PC-9 (cell line): ENCODE data around the gene SPATA12. TPM values are rescaled to one million over a fixed set of nuclear protein-coding genes. Genes with fewer than 3 reads are reported as not detected.

Experiments used
- Bru-seq: library from RNA; stranded (reverse); fragments of 400-500 nt; gene quantifications from one replicate; lab custom pipeline; 2021; lab: Mats Ljungman, UMichigan
- BruChase-seq, 2 experiments: library from RNA; stranded (reverse); fragments of 400-500 nt; gene quantifications; one replicate each; lab custom pipeline; 2021; lab: Mats Ljungman, UMichigan
- BruUV-seq: library from RNA; stranded (reverse); fragments of 400-500 nt; replicated peaks from 2 replicates; lab custom pipeline; 2021; lab: Mats Ljungman, UMichigan
- CTCF ChIA-PET: fragments of 300-600 bp; sonication (Branson Sonifier 250); formaldehyde crosslinking; loops from one replicate; lab custom pipeline; 2022; ENCODE audit warnings: antibody characterized with exemption; lab: Charles Lee
- POLR2A ChIA-PET: fragments of 300-600 bp; sonication (Branson Sonifier 250); formaldehyde crosslinking; loops from one replicate; lab custom pipeline; 2022; ENCODE audit warnings: antibody characterized with exemption; ENCODE audit not compliant: unreplicated experiment; lab: Charles Lee
- DNase-seq, 2 experiments: peaks; one replicate each; pipeline versions ENCODE4 v3.0.0 to v3.0.0-alpha.2; 2015 to 2022; ENCODE audit warnings: mixed read lengths in 1 of 2
- H2AFZ ChIP-seq: fragments of 200-600 bp; sonication (generic); 2 replicates; pipeline ENCODE4 v1.8.1; 2017; ENCODE audit warnings: antibody characterized with exemption
- H3F3A ChIP-seq: fragments of 200-600 bp; sonication (generic); 2 replicates; pipeline ENCODE4 v1.8.1; 2017; ENCODE audit warnings: antibody characterized with exemption, mild to moderate bottlenecking, low read depth; ENCODE audit not compliant: insufficient read depth
- H3K27ac ChIP-seq: fragments of 200-600 bp; sonication (generic); 2 replicates; pipeline ENCODE4 v1.6.1; 2016; ENCODE audit warnings: mixed run types
- H3K27me3 ChIP-seq: fragments of 200-600 bp; sonication (generic); 2 replicates; pipeline ENCODE4 v1.6.1; 2016; ENCODE audit warnings: low read depth, mixed run types; ENCODE audit not compliant: insufficient read depth
- H3K36me3 ChIP-seq: fragments of 200-600 bp; sonication (generic); 2 replicates; pipeline ENCODE4 v1.6.1; 2016; ENCODE audit warnings: low read depth, mixed run types
- H3K4me1 ChIP-seq: fragments of 200-600 bp; sonication (generic); replicated peaks from 2 replicates; pipeline ENCODE4 v1.6.1; 2016; ENCODE audit warnings: mixed run types; ENCODE audit not compliant: insufficient read depth
- H3K4me2 ChIP-seq: fragments of 200-600 bp; sonication (generic); 2 replicates; pipeline ENCODE4 v1.6.1; 2017; ENCODE audit warnings: mixed run types
- H3K4me3 ChIP-seq: fragments of 200-600 bp; sonication (generic); 2 replicates; pipeline ENCODE4 v1.6.1; 2016; ENCODE audit warnings: mixed run types
- H3K79me2 ChIP-seq: fragments of 200-600 bp; sonication (generic); 2 replicates; pipeline ENCODE4 v1.6.1; 2017; ENCODE audit warnings: low read depth, mixed run types
- H3K9me2 ChIP-seq: fragments of 200-600 bp; sonication (generic); 2 replicates; pipeline ENCODE4 v1.8.1; 2017; ENCODE audit warnings: mild to moderate bottlenecking; ENCODE audit not compliant: insufficient read depth
- H3K9me3 ChIP-seq: fragments of 200-600 bp; sonication (generic); 2 replicates; pipeline ENCODE4 v1.8.1; 2016; ENCODE audit warnings: low read depth; ENCODE audit not compliant: insufficient read depth
- H4K20me1 ChIP-seq: fragments of 200-600 bp; sonication (generic); 2 replicates; pipeline ENCODE4 v1.8.1; 2017; ENCODE audit not compliant: insufficient read depth
- CTCF ChIP-seq: fragments of 200-600 bp; sonication (generic); conservative IDR thresholded peaks from 2 replicates; pipeline ENCODE4 v1.6.1; 2017; ENCODE audit warnings: mixed run types, antibody characterized with exemption, mild to moderate bottlenecking, moderate library complexity
- EZH2 ChIP-seq: fragments of 200-600 bp; sonication (generic); IDR thresholded peaks from 2 replicates; pipeline ENCODE4 v1.8.0; 2017; ENCODE audit warnings: antibody characterized with exemption, low read depth
- intact Hi-C: fragments of 100-400 bp; cut with micrococcal nuclease; formaldehyde crosslinking; loops from one replicate; pipeline ENCODE4 v1.10.0; 2022; ENCODE audit not compliant: unreplicated experiment
- long read RNA-seq: library from polyadenylated mRNA; stranded (forward); transcript quantifications from one replicate; pipeline ENCODE4 v2.0.0, GENCODE V29; 2022
- total RNA-seq: library from RNA; stranded (reverse); gene quantifications from 2 replicates; pipeline ENCODE4 v1.2.3, GENCODE V29; 2021

SPATA12 gene, protein sequence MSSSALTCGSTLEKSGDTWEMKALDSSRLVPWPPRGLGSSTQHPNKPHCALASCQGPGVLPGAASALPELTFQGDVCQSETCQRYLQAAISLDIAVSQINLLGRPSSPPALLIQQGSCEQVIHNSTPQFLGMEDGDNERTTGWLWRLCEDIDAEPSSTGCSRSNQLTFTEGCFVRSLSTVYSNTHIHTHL
- total RNA-seq (0.43 and 0.57 TPM in 2 replicates), Bru-seq, nascent RNA (percentile 38 among the genes with signal in this experiment), BruChase-seq, experiment 1, labeled RNA remaining after a 2-hour chase (percentile 23 among the genes with signal in this experiment), BruChase-seq, experiment 2, labeled RNA remaining after a 6-hour chase (percentile 31 among the genes with signal in this experiment)
- long read RNA-seq, partial matches to known transcripts: 0 of 2 reads
- long read RNA-seq, other reads (novel, unspliced or antisense): 1 of 2 reads

GRCh38 chr3:57060089-57060821 lies at the start of gene SPATA12:
SPATA12 (plus strand) TSS chr3:57060664; CDS start chr3:57073695, 13,031 bp downstream.
- POLR2A ChIA-PET: interaction anchor here (0.6 to 0.7 kb wide), 7 partner anchors 8 to 1414 kb away, joined by 3 to 15 read pairs (median 5); no protein-coding TSS in a partner anchor
- peak within 1 kb of the TSS; percentile 66 for H3K4me2 ChIP-seq
- no peak for TF ChIP-seq EZH2
- no peak for TF ChIP-seq CTCF
- peak; percentile 94 to 97 for DNase-seq
- intact Hi-C loops: loop anchor here (1.0 to 2.0 kb wide), 3 partner anchors 18 to 53 kb away; no protein-coding TSS in a partner anchor
- CTCF ChIA-PET: interaction anchor here (0.6 to 1.1 kb wide), 2 partner anchors 22 to 39 kb away, joined by 3 to 8 read pairs; no protein-coding TSS in a partner anchor
- peak within 1 kb of the TSS; percentile 96 for H3K27ac ChIP-seq
- H2AFZ ChIP-seq: no peak within 1 kb of the TSS
- peaks cover 23% of the 10 kb centered on the region; the same call in 1 of the 2 replicates for H3F3A ChIP-seq
- H3K79me2 ChIP-seq: peaks cover 61% of the 10 kb centered on the region
- peaks cover 45% of the 10 kb centered on the region for H3K4me1 ChIP-seq
- no peaks in the 10 kb centered on the region for H3K9me2 ChIP-seq
- H4K20me1 ChIP-seq: no peaks in the 10 kb centered on the region
- no peaks in the 10 kb centered on the region for H3K9me3 ChIP-seq
- BruUV-seq: no TSS peak
- peaks cover 4% of the 10 kb centered on the region; the same call in 1 of the 2 replicates for H3K36me3 ChIP-seq
- no peaks in the 10 kb centered on the region for H3K27me3 ChIP-seq
- peak within 1 kb of the TSS; percentile 12; the same call in 1 of the 2 replicates for H3K4me3 ChIP-seq

DNA sequence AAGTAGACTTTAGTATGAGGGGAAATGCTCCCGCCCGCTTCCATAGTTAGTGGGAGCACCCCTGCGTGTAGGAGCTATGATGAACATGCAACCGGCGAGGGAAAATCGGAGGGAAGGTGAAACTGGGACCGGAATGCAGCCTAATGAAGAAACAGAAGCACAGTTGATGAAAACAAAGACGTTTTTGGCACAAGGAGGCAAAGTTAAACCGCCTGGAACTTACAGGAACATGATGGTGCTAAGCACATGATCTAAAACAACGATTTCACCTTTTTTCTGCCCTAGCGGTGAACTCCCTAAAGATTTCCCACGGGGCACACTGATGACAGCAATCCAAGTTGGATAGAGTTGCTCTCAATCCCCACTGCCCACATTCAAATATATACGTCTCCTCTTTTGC lies 49.4 kb upstream of the SPATA12 start:
- Histone ChIP-seq H3K27me3 (no peaks in the 10 kb centered on the region), H3F3A (peaks cover 40% of the 10 kb centered on the region), H3K4me2 (no peak overlapping the region), H3K4me1 (peaks cover 44% of the 10 kb centered on the region), H3K9me2 (no peaks in the 10 kb centered on the region), H4K20me1 (no peaks in the 10 kb centered on the region), H3K9me3 (no peaks in the 10 kb centered on the region), H3K79me2 (peaks cover 12% of the 10 kb centered on the region; the same call in 1 of the 2 replicates), H3K4me3 (no peak overlapping the region), H3K36me3 (no peaks in the 10 kb centered on the region), H2AFZ (no peak overlapping the region), H3K27ac (no peak overlapping the region)
- TF ChIP-seq EZH2: no peak
- no peak for TF ChIP-seq CTCF
- POLR2A ChIA-PET: no interaction called here
- intact Hi-C loops: no loop called here
- no peak for DNase-seq
- CTCF ChIA-PET: no interaction called here
- no TSS peak for BruUV-seq

- H3K9me2 ChIP-seq: no peaks in the 10 kb centered on the region
- H3F3A ChIP-seq: peaks cover 27% of the 10 kb centered on the region
- H3K27ac ChIP-seq: no peak overlapping the region
- no peak for DNase-seq
- H3K4me3 ChIP-seq: no peak overlapping the region
- no peak for TF ChIP-seq CTCF
- TF ChIP-seq EZH2: no peak
- no peaks in the 10 kb centered on the region for H3K27me3 ChIP-seq
- no TSS peak for BruUV-seq
- peaks cover 12% of the 10 kb centered on the region for H3K79me2 ChIP-seq
- ChIA-PET POLR2A (no interaction called here), CTCF (no interaction called here)
- no peak overlapping the region for H2AFZ ChIP-seq
- intact Hi-C loops: no loop called here
- H3K36me3 ChIP-seq: no peaks in the 10 kb centered on the region
- H3K4me2 ChIP-seq: no peak overlapping the region
- H3K4me1 ChIP-seq: peaks cover 42% of the 10 kb centered on the region
- no peaks in the 10 kb centered on the region for H3K9me3 ChIP-seq
- no peaks in the 10 kb centered on the region for H4K20me1 ChIP-seq
These were observed 47.6 kb upstream of the SPATA12 start for GRCh38 chr3:57012847-57013246.
